ENCODE results near the gene RRH.

DNA sequence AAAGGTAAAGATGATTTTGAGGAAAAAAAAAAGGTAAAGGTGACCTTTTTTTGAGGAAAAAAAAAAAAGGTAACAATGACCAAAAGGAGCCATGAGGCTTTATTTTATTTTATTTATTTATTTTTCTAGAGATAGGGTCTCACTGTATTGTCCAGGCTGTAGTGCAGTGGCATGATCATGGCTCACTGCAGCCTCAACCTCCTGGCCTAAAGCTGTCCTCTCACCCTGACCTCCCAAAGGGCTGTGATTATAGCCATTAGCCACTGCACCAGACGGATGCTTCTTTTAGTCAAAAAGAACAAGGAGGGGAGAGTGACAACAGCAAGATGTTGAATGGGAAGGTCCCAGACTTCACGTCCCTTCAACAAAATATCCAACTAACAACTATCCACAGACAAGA lies 50.6 kb downstream of the RRH start:
- TF ChIP-seq, protein P1, sequence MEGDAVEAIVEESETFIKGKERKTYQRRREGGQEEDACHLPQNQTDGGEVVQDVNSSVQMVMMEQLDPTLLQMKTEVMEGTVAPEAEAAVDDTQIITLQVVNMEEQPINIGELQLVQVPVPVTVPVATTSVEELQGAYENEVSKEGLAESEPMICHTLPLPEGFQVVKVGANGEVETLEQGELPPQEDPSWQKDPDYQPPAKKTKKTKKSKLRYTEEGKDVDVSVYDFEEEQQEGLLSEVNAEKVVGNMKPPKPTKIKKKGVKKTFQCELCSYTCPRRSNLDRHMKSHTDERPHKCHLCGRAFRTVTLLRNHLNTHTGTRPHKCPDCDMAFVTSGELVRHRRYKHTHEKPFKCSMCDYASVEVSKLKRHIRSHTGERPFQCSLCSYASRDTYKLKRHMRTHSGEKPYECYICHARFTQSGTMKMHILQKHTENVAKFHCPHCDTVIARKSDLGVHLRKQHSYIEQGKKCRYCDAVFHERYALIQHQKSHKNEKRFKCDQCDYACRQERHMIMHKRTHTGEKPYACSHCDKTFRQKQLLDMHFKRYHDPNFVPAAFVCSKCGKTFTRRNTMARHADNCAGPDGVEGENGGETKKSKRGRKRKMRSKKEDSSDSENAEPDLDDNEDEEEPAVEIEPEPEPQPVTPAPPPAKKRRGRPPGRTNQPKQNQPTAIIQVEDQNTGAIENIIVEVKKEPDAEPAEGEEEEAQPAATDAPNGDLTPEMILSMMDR (IDR thresholded peaks at IDR 0.05): no peak
- no peak for TF ChIP-seq ZFX (IDR thresholded peaks at IDR 0.05; ENCODE audit: borderline replicate concordance)
